HepG2 (cell line): ENCODE measurements around the gene CEBPA. TPM values are rescaled to one million over a fixed set of nuclear protein-coding genes. Genes with fewer than 3 reads are reported as not detected.

Source experiments
- CBX2 ChIP-seq, 2 experiments: fragments of 200-600 bp in 1 of 2; sonication (generic); formaldehyde crosslinking in 1 of 2; IDR thresholded peaks; 2 replicates each; pipeline versions ENCODE4 v1.7.0 to v1.8.1; 2018 to 2022; ENCODE audit warnings: low read depth in 2 of 2, low read length in 1 of 2, mild to moderate bottlenecking in 1 of 2, missing genetic modification reagents in 1 of 2
- ETS1 ChIP-seq: sonication (generic); formaldehyde crosslinking; IDR thresholded peaks from 2 replicates; pipeline ENCODE4 v1.4.0; 2020; ENCODE audit warnings: missing genetic modification reagents
- KLF11 ChIP-seq: IDR thresholded peaks from 2 replicates; pipeline ENCODE4 v1.6.1; 2016; ENCODE audit warnings: missing compliant biosample characterization
- SNAI1 ChIP-seq: sonication (generic); formaldehyde crosslinking; IDR thresholded peaks from 2 replicates; pipeline ENCODE4 v1.5.0; 2020; ENCODE audit warnings: mild to moderate bottlenecking, missing genetic modification reagents, borderline replicate concordance
- SP5 ChIP-seq: IDR thresholded peaks from 2 replicates; pipeline ENCODE4 v1.6.1; 2016; ENCODE audit warnings: low read depth, borderline replicate concordance
- ZBTB26 ChIP-seq: IDR thresholded peaks from 2 replicates; pipeline ENCODE4 v1.6.1; 2016; ENCODE audit warnings: missing compliant biosample characterization, missing genetic modification reagents, borderline replicate concordance
- ZBTB44 ChIP-seq: sonication (generic); formaldehyde crosslinking; IDR thresholded peaks from 2 replicates; pipeline ENCODE4 v1.4.0; 2020; ENCODE audit warnings: missing genetic modification reagents
- ZHX2 ChIP-seq, 2 experiments: sonication (generic) in 1 of 2; formaldehyde crosslinking in 1 of 2; IDR thresholded peaks; 2 replicates each; pipeline versions ENCODE4 v1.6.1 to v1.9.0; 2014 to 2022; ENCODE audit warnings: antibody characterized with exemption in 1 of 2, borderline replicate concordance in 1 of 2, inconsistent platforms in 1 of 2, low read depth in 1 of 2, missing genetic modification reagents in 1 of 2
- polyA plus RNA-seq, 8 experiments: library from polyadenylated mRNA; depleted of rRNA in 3 of 8; stranded (reverse) in 7 of 8; unstranded in 1 of 8; fragments of >200 nt; fragmentation: Illumina TruSeq in 4 of 8; extraction: Trizol in 4 of 8; gene quantifications; 2 replicates each; pipeline versions ENCODE4 v1.2.1 to v1.2.3, GENCODE V29; 2011 to 2016; ENCODE audit warnings: low read depth in 4 of 8, missing spikeins in 1 of 8, mixed read lengths in 1 of 8; ENCODE audit not compliant: insufficient read depth in 1 of 8
- total RNA-seq, 5 experiments: library from RNA; depleted of rRNA; stranded (reverse); fragments of >200 nt; fragmentation: Illumina TruSeq; extraction: Trizol; gene quantifications; 2 replicates each; pipeline ENCODE4 v1.2.3, GENCODE V29; 2016; ENCODE audit warnings: low read depth in 1 of 5
- TF ChIP-seq, protein P1 (sequence below): sonication (generic); formaldehyde crosslinking; IDR thresholded peaks from 2 replicates; pipeline ENCODE4 v1.8.0; 2022; ENCODE audit warnings: mild to moderate bottlenecking, missing genetic modification reagents; ENCODE audit not compliant: insufficient replicate concordance
- TF ChIP-seq, protein P2 (sequence below): sonication (generic); formaldehyde crosslinking; IDR thresholded peaks from 2 replicates; pipeline ENCODE4 v1.9.0; 2022; ENCODE audit warnings: missing genetic modification reagents, mild to moderate bottlenecking, borderline replicate concordance

CEBPA gene
- total and polyA plus RNA-seq, 2 of the 13 experiments (the other 11 are each of a cell fraction or from before 2014, with no cell fraction given), result 24.8 to 103 TPM

DNA sequence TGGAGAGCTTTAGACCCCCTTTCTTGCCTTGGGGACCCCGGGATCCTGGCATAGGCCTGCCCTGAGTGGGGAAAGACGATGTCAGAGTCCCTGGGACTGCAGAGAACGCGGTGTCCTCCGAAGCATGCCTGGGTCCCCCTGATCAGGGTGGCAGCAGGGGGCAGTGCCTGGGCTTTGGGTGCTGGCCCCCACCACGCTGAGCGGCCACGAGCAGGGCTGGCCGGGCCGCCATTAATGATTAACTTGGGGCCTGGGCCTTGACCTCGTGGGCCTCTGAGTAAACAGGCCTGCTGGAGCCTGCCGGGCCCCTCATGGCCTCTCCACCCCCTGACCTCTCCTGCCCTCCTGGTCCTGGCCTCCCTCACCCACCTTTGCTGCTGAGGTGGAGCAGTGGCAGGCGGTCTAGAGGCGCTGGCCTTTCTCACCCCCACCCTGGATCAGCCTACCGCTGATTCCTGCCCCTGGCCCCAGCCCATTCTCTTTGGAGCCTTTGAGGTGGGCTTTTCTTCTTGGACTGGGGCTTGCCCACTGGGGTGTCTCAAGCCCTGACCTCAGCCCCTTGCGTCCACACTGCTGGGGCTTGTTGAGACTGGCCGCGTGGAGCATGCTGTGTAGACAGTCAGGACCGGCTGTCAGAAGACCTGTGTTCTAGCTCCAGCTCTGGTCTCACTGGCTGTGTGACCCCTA, 26.3 kb downstream of the CEBPA start (continued):
- no peak for TF ChIP-seq ZHX2 (IDR thresholded peaks at IDR 0.05; ENCODE audit: low read depth)
- no peak for TF ChIP-seq ZHX2 (CRISPR knock-in tag; IDR thresholded peaks at IDR 0.05; ENCODE audit: borderline replicate concordance)
- no peak for TF ChIP-seq ETS1 (CRISPR knock-in tag)
- peak; percentile 77 for TF ChIP-seq ZBTB26 (CRISPR knock-in tag)
- no peak for TF ChIP-seq CBX2 (IDR thresholded peaks at IDR 0.05; ENCODE audit: low read depth, low read length)
- 0 out of 2 replicates have a peak, but pooled peaks have one; percentile 11 for TF ChIP-seq CBX2 (CRISPR knock-in tag; IDR thresholded peaks at IDR 0.05; ENCODE audit: low read depth)
- TF ChIP-seq SP5 (CRISPR knock-in tag), result peak; percentile 99
- TF ChIP-seq SNAI1, result peak; percentile 70; the same call in 1 of the 2 replicates
- TF ChIP-seq KLF11 (CRISPR knock-in tag), result peak; percentile 48; the same call in 1 of the 2 replicates
- TF ChIP-seq ZBTB44 (CRISPR knock-in tag), result no peak
- TF ChIP-seq, protein P1, sequence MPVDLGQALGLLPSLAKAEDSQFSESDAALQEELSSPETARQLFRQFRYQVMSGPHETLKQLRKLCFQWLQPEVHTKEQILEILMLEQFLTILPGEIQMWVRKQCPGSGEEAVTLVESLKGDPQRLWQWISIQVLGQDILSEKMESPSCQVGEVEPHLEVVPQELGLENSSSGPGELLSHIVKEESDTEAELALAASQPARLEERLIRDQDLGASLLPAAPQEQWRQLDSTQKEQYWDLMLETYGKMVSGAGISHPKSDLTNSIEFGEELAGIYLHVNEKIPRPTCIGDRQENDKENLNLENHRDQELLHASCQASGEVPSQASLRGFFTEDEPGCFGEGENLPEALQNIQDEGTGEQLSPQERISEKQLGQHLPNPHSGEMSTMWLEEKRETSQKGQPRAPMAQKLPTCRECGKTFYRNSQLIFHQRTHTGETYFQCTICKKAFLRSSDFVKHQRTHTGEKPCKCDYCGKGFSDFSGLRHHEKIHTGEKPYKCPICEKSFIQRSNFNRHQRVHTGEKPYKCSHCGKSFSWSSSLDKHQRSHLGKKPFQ (CRISPR knock-in tag), result peak; percentile 86
- TF ChIP-seq, protein P2, sequence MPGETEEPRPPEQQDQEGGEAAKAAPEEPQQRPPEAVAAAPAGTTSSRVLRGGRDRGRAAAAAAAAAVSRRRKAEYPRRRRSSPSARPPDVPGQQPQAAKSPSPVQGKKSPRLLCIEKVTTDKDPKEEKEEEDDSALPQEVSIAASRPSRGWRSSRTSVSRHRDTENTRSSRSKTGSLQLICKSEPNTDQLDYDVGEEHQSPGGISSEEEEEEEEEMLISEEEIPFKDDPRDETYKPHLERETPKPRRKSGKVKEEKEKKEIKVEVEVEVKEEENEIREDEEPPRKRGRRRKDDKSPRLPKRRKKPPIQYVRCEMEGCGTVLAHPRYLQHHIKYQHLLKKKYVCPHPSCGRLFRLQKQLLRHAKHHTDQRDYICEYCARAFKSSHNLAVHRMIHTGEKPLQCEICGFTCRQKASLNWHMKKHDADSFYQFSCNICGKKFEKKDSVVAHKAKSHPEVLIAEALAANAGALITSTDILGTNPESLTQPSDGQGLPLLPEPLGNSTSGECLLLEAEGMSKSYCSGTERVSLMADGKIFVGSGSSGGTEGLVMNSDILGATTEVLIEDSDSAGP (CRISPR knock-in tag), result peak; percentile 86
